ENCODE measurements around the gene FKBP1A.

The FKBP1A gene

DNA sequence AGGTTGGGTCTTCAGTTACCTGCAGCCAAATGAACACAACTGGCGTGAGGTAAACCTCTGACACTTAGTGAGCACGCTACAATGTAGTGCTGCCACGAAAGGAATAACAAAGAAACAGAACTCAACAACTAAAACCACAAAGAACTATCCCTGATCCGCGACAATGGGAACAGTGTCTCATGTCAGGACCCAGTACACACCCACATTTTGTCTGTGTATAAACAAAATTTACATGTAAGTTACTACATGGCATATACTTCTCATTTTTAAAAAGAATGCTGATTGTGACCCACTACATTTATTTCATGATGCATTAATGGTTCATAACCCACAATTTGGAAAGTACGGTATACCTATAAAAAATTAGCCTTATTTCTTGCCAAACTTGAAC is 14.1 kb downstream of the FKBP1A start:
- no peak for DNase-seq (ENCODE audit: insufficient read length, low spot score)
- TF ChIP-seq POLR2A (IDR thresholded peaks at IDR 0.05; ENCODE audit: low read depth, low read length), result no peak
- TF ChIP-seq PAX5 (IDR thresholded peaks at IDR 0.05; ENCODE audit: insufficient read depth, low read length, severe bottlenecking), result no peak
- no peak for TF ChIP-seq POU2F2 (IDR thresholded peaks at IDR 0.05; ENCODE audit: low read depth, low read length)
- no peak for TF ChIP-seq POLR2AphosphoS5 (IDR thresholded peaks at IDR 0.05; ENCODE audit: low read depth, low read length)
- TF ChIP-seq SPI1 (IDR thresholded peaks at IDR 0.05; ENCODE audit: low read depth, low read length), result no peak
- TF ChIP-seq TAF1 (IDR thresholded peaks at IDR 0.05; ENCODE audit: low read depth, low read length), result no peak
- no peak for FAIRE-seq

DNA sequence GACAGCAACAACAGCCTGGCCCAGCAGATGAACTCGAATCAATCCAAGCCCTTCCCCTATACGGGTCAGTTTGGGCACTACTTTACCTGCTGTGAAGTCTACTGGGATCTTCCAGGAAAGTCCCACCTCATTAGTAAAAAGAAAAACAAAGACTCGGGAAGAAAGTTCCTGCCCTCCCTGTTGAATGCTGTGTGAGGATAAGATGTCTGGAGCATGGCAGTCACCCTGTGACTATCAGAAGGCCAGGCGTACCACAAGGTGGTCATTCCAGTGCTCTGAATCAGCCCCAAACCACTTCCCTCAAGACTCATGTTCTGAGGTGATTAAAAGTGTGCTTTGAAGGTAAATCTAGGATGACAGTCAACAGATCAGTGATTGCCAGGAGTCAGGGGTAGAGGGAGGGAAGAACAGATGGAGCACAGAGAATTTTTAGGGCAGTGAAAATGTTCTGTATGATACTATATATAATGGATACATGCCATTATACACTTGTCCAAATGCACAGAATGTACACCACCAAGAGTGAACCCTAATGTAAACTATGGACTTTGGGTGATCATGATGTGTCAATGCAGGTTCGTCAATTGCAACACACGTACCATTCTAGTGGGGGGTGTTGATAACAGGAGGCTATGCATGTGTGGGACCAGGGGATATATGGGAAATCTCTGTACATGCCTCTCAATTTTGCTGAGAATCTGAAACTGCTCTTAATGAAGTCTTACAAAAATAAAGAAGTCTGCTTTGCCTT is 14.7 kb downstream of the FKBP1A start:
- FAIRE-seq, result no peak
- DNase-seq (ENCODE audit: insufficient read length, low spot score), result no peak
- TF ChIP-seq SPI1 (IDR thresholded peaks at IDR 0.05; ENCODE audit: low read depth, low read length) (no peak), TAF1 (IDR thresholded peaks at IDR 0.05; ENCODE audit: low read depth, low read length) (no peak), POLR2AphosphoS5 (IDR thresholded peaks at IDR 0.05; ENCODE audit: low read depth, low read length) (no peak), POU2F2 (IDR thresholded peaks at IDR 0.05; ENCODE audit: low read depth, low read length) (no peak), PAX5 (IDR thresholded peaks at IDR 0.05; ENCODE audit: insufficient read depth, low read length, severe bottlenecking) (no peak), POLR2A (IDR thresholded peaks at IDR 0.05; ENCODE audit: low read depth, low read length) (no peak)

DNA sequence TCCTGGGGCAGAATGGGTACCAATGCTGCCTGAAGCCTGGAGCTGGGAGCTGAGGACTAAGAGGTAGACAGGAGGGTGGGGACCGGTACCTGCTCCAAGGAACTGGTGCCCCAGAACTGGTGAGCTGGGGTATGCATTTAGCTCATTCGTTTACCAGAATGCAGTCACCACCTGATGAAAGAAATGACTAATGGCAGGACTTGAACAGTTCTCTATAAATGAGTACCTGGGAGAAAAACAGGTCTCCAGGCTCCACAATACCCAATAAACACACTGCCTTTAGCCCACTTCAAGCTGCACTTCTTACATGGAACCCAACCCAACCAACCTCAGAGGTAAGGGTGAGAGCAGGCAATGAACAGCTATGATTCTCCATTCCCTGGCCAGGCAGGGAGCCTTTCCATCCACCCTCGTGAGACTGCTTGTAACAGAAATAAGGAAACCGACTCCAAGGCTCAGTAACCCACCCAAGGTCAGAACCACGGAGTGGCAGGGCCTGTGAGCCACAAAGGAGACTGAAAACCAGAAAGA is 15.4 kb downstream of the FKBP1A start:
- DNase-seq (ENCODE audit: insufficient read length, low spot score), result no peak
- TF ChIP-seq PAX5 (IDR thresholded peaks at IDR 0.05; ENCODE audit: insufficient read depth, low read length, severe bottlenecking) (no peak), POLR2A (IDR thresholded peaks at IDR 0.05; ENCODE audit: low read depth, low read length) (peak; percentile 45; the same call in 1 of the 2 replicates), POU2F2 (IDR thresholded peaks at IDR 0.05; ENCODE audit: low read depth, low read length) (peak; percentile 80; the same call in 1 of the 2 replicates), TAF1 (IDR thresholded peaks at IDR 0.05; ENCODE audit: low read depth, low read length) (no peak), POLR2AphosphoS5 (IDR thresholded peaks at IDR 0.05; ENCODE audit: low read depth, low read length) (peak; percentile 35; the same call in 1 of the 2 replicates), SPI1 (IDR thresholded peaks at IDR 0.05; ENCODE audit: low read depth, low read length) (peak; percentile 35; the same call in 1 of the 2 replicates)
- FAIRE-seq, result no peak

DNA sequence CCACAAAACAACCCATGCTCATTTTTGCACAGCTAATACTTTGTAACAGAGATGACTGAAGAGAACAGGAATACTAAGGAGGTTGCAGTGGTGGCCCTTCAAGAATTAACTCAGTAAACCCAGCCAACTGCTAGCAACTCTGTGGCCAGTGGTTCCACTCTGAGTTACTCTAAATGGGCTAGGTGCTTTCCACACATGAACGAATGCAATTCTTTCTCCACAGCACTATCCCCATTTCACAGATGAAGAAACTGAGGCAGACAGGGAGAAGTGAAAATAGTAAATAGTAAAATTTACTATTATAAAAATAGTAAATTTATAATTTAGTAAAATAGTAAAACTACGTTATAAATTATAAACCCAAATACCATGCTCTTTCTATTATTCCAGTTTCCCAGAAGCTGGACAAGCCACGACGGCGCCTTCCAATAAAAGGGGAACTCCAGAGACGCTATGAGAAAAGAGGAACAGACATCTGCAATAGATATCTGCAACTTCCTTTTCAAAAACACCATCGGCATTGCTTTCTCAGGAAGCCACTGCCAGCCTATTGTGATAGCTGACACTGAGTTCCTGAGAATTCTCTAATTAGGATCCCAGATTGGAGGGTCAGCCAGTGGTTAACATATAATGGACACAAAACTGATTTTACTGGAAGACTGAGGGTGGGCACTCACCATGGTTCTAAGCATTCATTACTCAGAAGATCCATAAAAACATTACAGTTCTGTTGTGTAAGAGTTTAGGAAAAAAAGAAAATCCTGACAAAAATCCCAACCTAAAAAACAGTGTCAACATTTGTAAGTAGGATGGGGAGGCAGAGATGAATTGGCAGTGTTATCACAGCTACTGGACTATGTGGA is 16.2 kb downstream of the FKBP1A start:
- TF ChIP-seq SPI1 (IDR thresholded peaks at IDR 0.05; ENCODE audit: low read depth, low read length) (peak; percentile 93), TAF1 (IDR thresholded peaks at IDR 0.05; ENCODE audit: low read depth, low read length) (no peak), POLR2A (IDR thresholded peaks at IDR 0.05; ENCODE audit: low read depth, low read length) (no peak)
- no peak for FAIRE-seq
- no peak for DNase-seq (ENCODE audit: insufficient read length, low spot score)

DNA sequence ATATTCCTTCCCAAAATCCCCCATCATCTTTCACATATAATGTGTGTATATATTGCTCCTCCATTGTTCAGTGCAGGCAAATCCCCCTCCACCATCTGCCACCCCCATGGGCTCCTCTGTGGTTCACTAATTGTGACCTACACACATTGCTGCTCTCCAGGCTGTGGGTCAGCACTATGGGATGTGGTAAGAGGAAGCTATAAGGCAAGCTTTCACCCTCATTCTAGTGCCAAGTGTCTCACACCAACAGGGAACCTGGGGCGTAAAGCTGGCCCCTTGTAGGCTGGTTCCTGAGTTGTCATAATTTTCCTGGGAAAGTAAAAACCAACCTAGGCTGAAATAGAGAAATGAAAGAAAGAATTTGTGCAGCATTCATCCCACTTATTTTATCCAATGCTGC is 16.8 kb downstream of the FKBP1A start:
- FAIRE-seq (no peak), DNase-seq (ENCODE audit: insufficient read length, low spot score) (no peak)
- TF ChIP-seq PAX5 (IDR thresholded peaks at IDR 0.05; ENCODE audit: insufficient read depth, low read length, severe bottlenecking) (no peak), POLR2A (IDR thresholded peaks at IDR 0.05; ENCODE audit: low read depth, low read length) (no peak)

DNA sequence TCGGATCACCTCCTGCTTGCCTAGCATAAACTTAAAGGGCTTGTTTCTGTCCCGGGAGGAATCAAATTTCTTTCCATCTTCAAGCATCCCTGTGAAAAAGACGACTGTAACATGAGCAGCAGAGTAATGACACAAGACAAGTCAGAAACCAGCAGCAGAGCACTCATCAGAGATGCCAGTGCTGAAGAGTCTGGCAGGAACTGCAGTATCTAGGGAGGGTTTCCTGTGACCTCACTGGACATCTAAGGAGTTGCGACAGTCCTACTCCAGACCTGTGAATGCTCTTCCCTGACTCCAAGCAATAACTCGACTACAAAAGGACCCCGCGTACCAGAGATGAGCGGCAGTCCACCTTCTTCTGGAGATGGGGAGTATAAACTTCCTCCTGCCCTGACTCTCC is 17.3 kb downstream of the FKBP1A start:
- no peak for FAIRE-seq
- DNase-seq (ENCODE audit: insufficient read length, low spot score), result no peak

DNA sequence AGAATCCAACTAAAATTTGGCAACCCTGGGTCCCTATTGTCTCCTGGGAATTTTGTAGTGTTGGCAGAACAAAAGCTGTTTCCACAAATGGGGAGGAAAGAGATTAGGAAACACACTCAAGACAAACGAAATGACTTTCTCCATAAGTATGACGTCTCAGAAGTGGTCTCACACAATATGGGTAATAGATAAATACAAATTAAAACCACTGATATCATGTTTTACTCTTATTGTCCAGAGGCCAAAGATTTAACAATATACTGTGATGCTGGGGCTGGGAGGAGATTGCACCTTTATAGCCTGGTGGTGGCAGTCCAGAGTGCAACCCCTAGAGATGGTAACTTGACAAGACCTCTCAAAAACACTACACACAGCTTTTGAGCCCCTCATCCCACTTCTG is 18.6 kb downstream of the FKBP1A start:
- TF ChIP-seq POU2F2 (IDR thresholded peaks at IDR 0.05; ENCODE audit: low read depth, low read length) (no peak), PAX5 (IDR thresholded peaks at IDR 0.05; ENCODE audit: insufficient read depth, low read length, severe bottlenecking) (no peak), SPI1 (IDR thresholded peaks at IDR 0.05; ENCODE audit: low read depth, low read length) (no peak), POLR2A (IDR thresholded peaks at IDR 0.05; ENCODE audit: low read depth, low read length) (no peak), TAF1 (IDR thresholded peaks at IDR 0.05; ENCODE audit: low read depth, low read length) (no peak), POLR2AphosphoS5 (IDR thresholded peaks at IDR 0.05; ENCODE audit: low read depth, low read length) (no peak)
- DNase-seq (ENCODE audit: insufficient read length, low spot score) (no peak), FAIRE-seq (no peak)

More for the DNA sequence above, 17.3 kb downstream of the FKBP1A start:
- TF ChIP-seq POLR2AphosphoS5 (IDR thresholded peaks at IDR 0.05; ENCODE audit: low read depth, low read length), result no peak
- TF ChIP-seq SPI1 (IDR thresholded peaks at IDR 0.05; ENCODE audit: low read depth, low read length), result no peak
- TF ChIP-seq TAF1 (IDR thresholded peaks at IDR 0.05; ENCODE audit: low read depth, low read length), result no peak
- TF ChIP-seq POLR2A (IDR thresholded peaks at IDR 0.05; ENCODE audit: low read depth, low read length), result no peak
- TF ChIP-seq POU2F2 (IDR thresholded peaks at IDR 0.05; ENCODE audit: low read depth, low read length), result no peak
- no peak for TF ChIP-seq PAX5 (IDR thresholded peaks at IDR 0.05; ENCODE audit: insufficient read depth, low read length, severe bottlenecking)

DNA sequence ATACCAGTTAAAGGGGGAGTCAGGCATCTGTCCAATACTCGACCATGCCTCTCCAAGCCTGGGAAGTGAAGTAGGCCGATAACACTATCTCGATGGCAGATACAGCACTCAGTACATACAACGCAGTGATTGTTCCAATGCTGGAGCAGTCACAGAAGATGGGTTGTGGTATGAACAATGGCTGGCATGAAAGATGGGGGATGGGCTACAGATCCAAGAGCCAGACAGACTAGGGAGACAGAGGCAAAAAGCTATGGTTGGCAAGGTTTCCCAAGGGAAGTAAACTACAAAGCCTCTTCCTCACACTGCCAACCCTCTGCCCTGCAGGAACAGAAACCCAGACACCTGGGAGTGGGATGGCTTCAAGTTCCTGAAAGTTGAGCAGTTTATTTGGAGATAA is 19.2 kb downstream of the FKBP1A start:
- FAIRE-seq (no peak), DNase-seq (ENCODE audit: insufficient read length, low spot score) (no peak)
- TF ChIP-seq POLR2AphosphoS5 (IDR thresholded peaks at IDR 0.05; ENCODE audit: low read depth, low read length), result no peak
- no peak for TF ChIP-seq PAX5 (IDR thresholded peaks at IDR 0.05; ENCODE audit: insufficient read depth, low read length, severe bottlenecking)
- TF ChIP-seq POLR2A (IDR thresholded peaks at IDR 0.05; ENCODE audit: low read depth, low read length), result no peak
- no peak for TF ChIP-seq SPI1 (IDR thresholded peaks at IDR 0.05; ENCODE audit: low read depth, low read length)
- no peak for TF ChIP-seq POU2F2 (IDR thresholded peaks at IDR 0.05; ENCODE audit: low read depth, low read length)
- no peak for TF ChIP-seq TAF1 (IDR thresholded peaks at IDR 0.05; ENCODE audit: low read depth, low read length)

DNA sequence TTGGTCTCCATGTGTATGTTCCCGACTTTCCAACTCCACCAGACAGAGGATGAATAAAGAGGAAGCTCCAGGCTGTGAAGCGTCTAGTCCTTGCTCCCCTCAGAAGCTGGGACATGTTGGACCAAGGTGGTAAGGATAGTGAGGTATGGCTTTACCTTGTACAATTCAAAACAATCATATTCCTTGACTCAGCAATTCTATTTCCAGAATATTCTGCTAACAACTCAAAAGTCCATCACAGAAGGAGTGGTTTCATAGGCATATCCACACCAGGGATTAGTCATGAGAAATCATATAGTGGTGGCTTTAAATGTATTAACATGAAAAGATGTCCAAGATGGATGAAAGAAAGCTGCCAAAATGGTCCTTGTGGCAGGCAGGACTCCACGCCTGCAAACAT is 19.8 kb downstream of the FKBP1A start:
- TF ChIP-seq SPI1 (IDR thresholded peaks at IDR 0.05; ENCODE audit: low read depth, low read length) (no peak), TAF1 (IDR thresholded peaks at IDR 0.05; ENCODE audit: low read depth, low read length) (no peak), POLR2AphosphoS5 (IDR thresholded peaks at IDR 0.05; ENCODE audit: low read depth, low read length) (no peak), PAX5 (IDR thresholded peaks at IDR 0.05; ENCODE audit: insufficient read depth, low read length, severe bottlenecking) (no peak), POLR2A (IDR thresholded peaks at IDR 0.05; ENCODE audit: low read depth, low read length) (no peak), POU2F2 (IDR thresholded peaks at IDR 0.05; ENCODE audit: low read depth, low read length) (no peak)
- DNase-seq (ENCODE audit: insufficient read length, low spot score), result no peak
- no peak for FAIRE-seq

All from GM12891 (cell line).